Endothelial cell of umbilical vein (primary cell): Measurements from ENCODE around the gene IL17REL. TPM values are rescaled to one million over a fixed set of nuclear protein-coding genes. Genes with fewer than 3 reads are reported as not detected.

Source experiments
- BruUV-seq: library from RNA; stranded (reverse); fragments of 400-500 nt; replicated peaks from 2 replicates; lab custom pipeline; 2021; lab: Mats Ljungman, UMichigan
- CTCF ChIA-PET: fragments of 300-600, 350-600 bp; sonication (Branson Sonifier 250); formaldehyde crosslinking; loops from one replicate; lab custom pipeline; 2021; ENCODE audit warnings: antibody characterized with exemption, inconsistent platforms; lab: Charles Lee
- POLR2A ChIA-PET: fragments of 300-600, 350-600 bp; sonication (Branson Sonifier 250); formaldehyde crosslinking; loops from one replicate; lab custom pipeline; 2021; ENCODE audit warnings: antibody characterized with exemption, inconsistent platforms; lab: Charles Lee
- DNase-seq: peaks from one replicate; pipeline ENCODE4 v3.0.0-alpha.2; 2011; ENCODE audit warnings: low read depth, low spot score
- FAIRE-seq: peaks from 2 replicates; lab custom pipeline; 2011; peaks lifted over from hg19 to GRCh38; lab: Jason Lieb, UNC
- H2AFZ ChIP-seq: 2 replicates; pipeline ENCODE4 v1.6.0; 2012; ENCODE audit warnings: low read depth, low read length, control low read depth, inconsistent platforms
- H3K27ac ChIP-seq: 2 replicates; pipeline ENCODE4 v1.5.1; 2011; ENCODE audit warnings: low read depth, mild to moderate bottlenecking, control low read depth, low read length, moderate library complexity; ENCODE audit not compliant: insufficient read depth
- H3K27me3 ChIP-seq, 2 experiments: 2 replicates each; pipeline versions ENCODE4 v1.6.0 to v1.6.1; 2011; ENCODE audit warnings: low read length in 2 of 2, mixed read lengths in 1 of 2; ENCODE audit not compliant: control insufficient read depth in 2 of 2, insufficient read depth in 2 of 2
- H3K36me3 ChIP-seq, 2 experiments: 2 replicates in 1 of 2; 3 replicates in 1 of 2; pipeline ENCODE4 v1.5.1; 2011; ENCODE audit warnings: low read length in 2 of 2, mild to moderate bottlenecking in 1 of 2, moderate library complexity in 1 of 2; ENCODE audit not compliant: control insufficient read depth in 2 of 2, insufficient read depth in 2 of 2; ENCODE audit errors: extremely low read depth in 1 of 2
- H3K4me1 ChIP-seq: 3 replicates; pipeline ENCODE4 v1.5.1; 2011; ENCODE audit warnings: mild to moderate bottlenecking, low read length; ENCODE audit not compliant: control insufficient read depth, insufficient read depth; ENCODE audit errors: extremely low read depth
- H3K4me2 ChIP-seq: 2 replicates; pipeline ENCODE4 v1.6.1; 2011; ENCODE audit warnings: low read length, control low read depth, mixed read lengths; ENCODE audit not compliant: insufficient read depth
- H3K4me3 ChIP-seq, 3 experiments: fragments of 200-600 bp in 1 of 3; sonication (generic), shearing (Covaris generic) in 1 of 3; replicated peaks in 1 of 3; 2 replicates each; pipeline ENCODE4 v1.5.1; 2011 to 2016; ENCODE audit warnings: control low read depth in 3 of 3, low read length in 3 of 3, mild to moderate bottlenecking in 2 of 3, inconsistent platforms in 1 of 3, low read depth in 1 of 3, moderate library complexity in 1 of 3; ENCODE audit not compliant: insufficient read depth in 1 of 3
- H3K79me2 ChIP-seq: 2 replicates; pipeline ENCODE4 v1.6.0; 2012; ENCODE audit warnings: low read length, inconsistent platforms; ENCODE audit not compliant: control insufficient read depth, insufficient read depth
- H3K9ac ChIP-seq: replicated peaks from 2 replicates; pipeline ENCODE3; 2011; ENCODE audit warnings: low read length, control low read depth; ENCODE audit not compliant: insufficient read depth; ENCODE audit errors: extremely low read depth
- H3K9me1 ChIP-seq: replicated peaks from 3 replicates; pipeline ENCODE4 v1.6.0; 2011; ENCODE audit warnings: mild to moderate bottlenecking, low read length; ENCODE audit not compliant: control insufficient read depth, insufficient read depth; ENCODE audit errors: extremely low read depth
- H3K9me3 ChIP-seq: replicated peaks from 2 replicates; pipeline ENCODE4 v1.5.1; 2012; ENCODE audit warnings: low read length, inconsistent platforms; ENCODE audit not compliant: control insufficient read depth, insufficient read depth
- H4K20me1 ChIP-seq: replicated peaks from 2 replicates; pipeline ENCODE3; 2011; ENCODE audit warnings: mild to moderate bottlenecking, low read length; ENCODE audit not compliant: control insufficient read depth, insufficient read depth; ENCODE audit errors: extremely low read depth
- CTCF ChIP-seq, 2 donors: IDR thresholded peaks; 1 replicate in 1 of 2; 2 replicates in 1 of 2; pipeline ENCODE4 v1.5.1; 2011; ENCODE audit warnings: low read length in 2 of 2, mild to moderate bottlenecking in 2 of 2, moderate library complexity in 2 of 2, control low read depth in 1 of 2, inconsistent platforms in 1 of 2, low read depth in 1 of 2; ENCODE audit not compliant: insufficient read depth in 1 of 2; ENCODE audit errors: extremely low read depth in 1 of 2
- EZH2 ChIP-seq: IDR thresholded peaks from 2 replicates; pipeline ENCODE4 v1.6.1; 2012; ENCODE audit warnings: borderline replicate concordance, low read depth, mild to moderate bottlenecking, moderate library complexity, low read length, inconsistent platforms; ENCODE audit not compliant: severe bottlenecking
- FOS ChIP-seq: IDR thresholded peaks from 2 replicates; pipeline ENCODE4 v1.6.1; 2011; ENCODE audit warnings: mild to moderate bottlenecking, low read length, moderate library complexity, borderline replicate concordance; ENCODE audit not compliant: insufficient read depth
- GATA2 ChIP-seq: IDR thresholded peaks from 2 replicates; pipeline ENCODE4 v1.7.0; 2011; ENCODE audit warnings: low read depth, mild to moderate bottlenecking, moderate library complexity, mixed read lengths, low read length; ENCODE audit not compliant: insufficient read length, insufficient read depth
- JUN ChIP-seq: IDR thresholded peaks from 2 replicates; pipeline ENCODE4 v1.6.1; 2011; ENCODE audit warnings: borderline replicate concordance, low read depth; ENCODE audit not compliant: insufficient read length, insufficient read depth
- MYC ChIP-seq: IDR thresholded peaks from one replicate; pipeline ENCODE4 v1.6.1; 2011; ENCODE audit warnings: mild to moderate bottlenecking, low read depth, low read length
- POLR2A ChIP-seq: IDR thresholded peaks from 2 replicates; pipeline ENCODE4 v1.6.1; 2012; ENCODE audit warnings: low read depth, mild to moderate bottlenecking, control low read depth, low read length
- POLR2AphosphoS5 ChIP-seq: IDR thresholded peaks from 2 replicates; pipeline ENCODE4 v1.6.1; 2012; ENCODE audit warnings: low read depth, mild to moderate bottlenecking, control low read depth, low read length, moderate library complexity; ENCODE audit not compliant: insufficient read depth
- dilution Hi-C: fragments of 300-500 bp; cut with MboI; formaldehyde crosslinking; loops from one replicate; pipeline ENCODE4 v1.15.0; 2019; ENCODE audit warnings: low sequenced_read_pairs; ENCODE audit not compliant: extremely low pct_ligation_motif_present
- intact Hi-C: fragments of 100-400 bp; cut with micrococcal nuclease; formaldehyde crosslinking; loops from one replicate; pipeline ENCODE4 v1.10.0; 2022
- polyA plus RNA-seq, 4 experiments: library from polyadenylated mRNA; depleted of rRNA in 3 of 4; stranded (reverse) in 3 of 4; unstranded in 1 of 4; fragments of >200 nt; gene quantifications; 2 replicates each; pipeline versions ENCODE4 v1.2.1 to v1.2.3, GENCODE V29; 2011 to 2012; ENCODE audit warnings: missing spikeins in 1 of 4
- total RNA-seq: library from RNA; stranded (reverse); gene quantifications from 2 replicates; pipeline ENCODE4 v1.2.3, GENCODE V29; 2021
- TF ChIP-seq, protein P1 (sequence below): IDR thresholded peaks from 2 replicates; pipeline ENCODE4 v1.6.1; 2011; ENCODE audit not compliant: insufficient read depth, insufficient read length

The IL17REL gene
- total and polyA plus RNA-seq, 2 donors (not counting 3 experiments of a cell fraction or from before 2014, with no cell fraction given), result 0.06 to 0.15 TPM

GRCh38 chr22:49966774-49967705 lies 45.5 kb downstream of the IL17REL start:
- ChIA-PET CTCF (interaction anchor here (0.6 to 3.0 kb wide), 5 partner anchors 16 to 240 kb away, joined by 3 to 10 read pairs (median 6); no protein-coding TSS in a partner anchor), POLR2A (interaction anchor here (0.6 to 1.0 kb wide), 2 partner anchors 28 to 30 kb away, joined by 3 read pairs; no protein-coding TSS in a partner anchor)
- Histone ChIP-seq H3K9me1 (no peaks in the 10 kb centered on the region), H3K4me3 (no peak overlapping the region), H3K27ac (no peak overlapping the region), H3K36me3 (peaks cover 19 to 30% of the 10 kb centered on the region in 2 experiments), H4K20me1 (no peaks in the 10 kb centered on the region), H3K27me3 (no peaks in the 10 kb centered on the region), H3K9ac (no peak overlapping the region), H3K4me2 (no peak overlapping the region), H3K79me2 (peaks cover 33% of the 10 kb centered on the region), H2AFZ (no peak overlapping the region), H3K4me1 (peaks cover 21% of the 10 kb centered on the region), H3K9me3 (no peaks in the 10 kb centered on the region)
- no peak for FAIRE-seq
- TF ChIP-seq, protein P1, sequence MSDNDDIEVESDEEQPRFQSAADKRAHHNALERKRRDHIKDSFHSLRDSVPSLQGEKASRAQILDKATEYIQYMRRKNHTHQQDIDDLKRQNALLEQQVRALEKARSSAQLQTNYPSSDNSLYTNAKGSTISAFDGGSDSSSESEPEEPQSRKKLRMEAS, result no peak
- TF ChIP-seq MYC (no peak), POLR2AphosphoS5 (no peak), CTCF (IDR thresholded peaks at IDR 0.05; ENCODE audit: extremely low read depth in 1 of 2, insufficient read depth in 1 of 2, low read depth in 1 of 2, low read length in 2 of 2) (no peak), POLR2A (no peak), JUN (no peak), GATA2 (no peak), EZH2 (no peak), FOS (no peak)
- no TSS peak for BruUV-seq
- DNase-seq, result peak; percentile 24
- intact Hi-C loops, result loop anchor here (1.0 kb wide), 1 partner anchor 36 kb away; no protein-coding TSS in a partner anchor
- dilution Hi-C loops, result no loop called here
